ENCODE results near the gene ERC2.

The ERC2 gene

GRCh38 chr3:55616803-55617202, 851.5 kb downstream of the ERC2 start:
- no peak for DNase-seq (ENCODE audit: low spot score)

- DNase-seq (ENCODE audit: low spot score), result peak; percentile 56
Observed at GRCh38 chr3:55615694-55616295, 852.5 kb downstream of the ERC2 start.

GRCh38 chr3:55615039-55615693, 853.1 kb downstream of the ERC2 start:
- no peak for DNase-seq (ENCODE audit: low spot score)

GRCh38 chr3:55611121-55611520, 857.1 kb downstream of the ERC2 start:
- DNase-seq (ENCODE audit: low spot score), result no peak

- no peak for DNase-seq (ENCODE audit: low spot score)
Observed at GRCh38 chr3:55609230-55609827, 858.9 kb downstream of the ERC2 start.

- DNase-seq (ENCODE audit: low spot score), result no peak
Observed at GRCh38 chr3:55608301-55608937, 859.8 kb downstream of the ERC2 start.

GRCh38 chr3:55607844-55608243, 860.4 kb downstream of the ERC2 start:
- no peak for DNase-seq (ENCODE audit: low spot score)

GRCh38 chr3:55607175-55607574, 861.1 kb downstream of the ERC2 start:
- DNase-seq (ENCODE audit: low spot score), result no peak

GRCh38 chr3:55605443-55606236, 862.6 kb downstream of the ERC2 start:
- DNase-seq (ENCODE audit: low spot score), result no peak

GRCh38 chr3:55604846-55605245, 863.4 kb downstream of the ERC2 start:
- DNase-seq (ENCODE audit: low spot score), result no peak

GRCh38 chr3:55604402-55604801, 863.9 kb downstream of the ERC2 start:
- no peak for DNase-seq (ENCODE audit: low spot score)

GRCh38 chr3:55601366-55602080, 866.7 kb downstream of the ERC2 start:
- no peak for DNase-seq (ENCODE audit: low spot score)

GRCh38 chr3:55598224-55598623, 870.0 kb downstream of the ERC2 start:
- no peak for DNase-seq (ENCODE audit: low spot score)

GRCh38 chr3:55597641-55598040, 870.6 kb downstream of the ERC2 start:
- no peak for DNase-seq (ENCODE audit: low spot score)

- no peak for DNase-seq (ENCODE audit: low spot score)
Observed at GRCh38 chr3:55596212-55596611, 872.1 kb downstream of the ERC2 start.

GRCh38 chr3:55595420-55595819, 872.8 kb downstream of the ERC2 start:
- no peak for DNase-seq (ENCODE audit: low spot score)

GRCh38 chr3:55592572-55592971, 875.7 kb downstream of the ERC2 start:
- DNase-seq (ENCODE audit: low spot score), result no peak

GRCh38 chr3:55591888-55592287, 876.4 kb downstream of the ERC2 start:
- DNase-seq (ENCODE audit: low spot score), result no peak

GRCh38 chr3:55588146-55588765, 880.0 kb downstream of the ERC2 start:
- no peak for DNase-seq (ENCODE audit: low spot score)

- no peak for DNase-seq (ENCODE audit: low spot score)
Observed at GRCh38 chr3:55585856-55586255, 882.4 kb downstream of the ERC2 start.

- DNase-seq (ENCODE audit: low spot score), result no peak
Observed at GRCh38 chr3:55584716-55585368, 883.4 kb downstream of the ERC2 start.

Measured in ecto neural progenitor cell (in vitro differentiated cells).